PC-9 (cell line): ENCODE data around the gene MXRA8.

Source experiments
- CTCF ChIP-seq: fragments of 200-600 bp; sonication (generic); conservative IDR thresholded peaks from 2 replicates; pipeline ENCODE4 v1.6.1; 2017; ENCODE audit warnings: mixed run types, antibody characterized with exemption, mild to moderate bottlenecking, moderate library complexity
- EZH2 ChIP-seq: fragments of 200-600 bp; sonication (generic); IDR thresholded peaks from 2 replicates; pipeline ENCODE4 v1.8.0; 2017; ENCODE audit warnings: antibody characterized with exemption, low read depth

GRCh38 chr1:1303736-1304135 is 54.6 kb downstream of the MXRA8 start:
- no peak for TF ChIP-seq CTCF
- no peak for TF ChIP-seq EZH2
